ENCODE results near the gene IGF2R.

DNA sequence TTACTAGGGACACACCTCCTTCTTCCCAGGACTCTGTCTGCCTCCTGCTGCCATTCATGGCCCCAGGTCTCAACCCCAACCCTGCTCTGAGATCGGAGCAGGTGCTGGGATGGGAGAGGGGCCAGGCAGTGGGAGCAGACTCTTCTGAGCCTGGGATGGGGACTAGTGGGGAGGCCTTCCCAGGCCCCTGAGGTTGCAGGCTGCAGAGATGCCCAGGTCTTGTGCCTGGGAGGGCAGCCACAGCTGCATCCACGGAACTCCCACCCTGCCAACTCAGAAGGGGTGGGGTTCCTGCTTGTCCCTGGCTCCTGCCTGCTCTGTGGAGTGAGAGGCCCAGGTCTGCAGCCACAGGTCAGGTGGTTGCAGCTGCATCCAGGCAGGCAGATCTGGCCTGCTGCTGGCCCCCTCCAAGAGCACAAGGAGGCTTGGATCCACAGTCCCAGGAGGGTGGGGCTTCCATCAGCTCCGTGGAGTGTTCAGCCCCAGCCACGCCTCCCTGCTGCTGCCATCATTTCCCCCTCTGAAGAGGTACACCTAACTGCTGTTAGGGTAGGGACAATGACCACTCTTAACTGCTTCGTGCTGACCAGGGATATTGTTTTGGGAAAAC is 149.8 kb downstream of the IGF2R start:
- TF ChIP-seq, protein P1, sequence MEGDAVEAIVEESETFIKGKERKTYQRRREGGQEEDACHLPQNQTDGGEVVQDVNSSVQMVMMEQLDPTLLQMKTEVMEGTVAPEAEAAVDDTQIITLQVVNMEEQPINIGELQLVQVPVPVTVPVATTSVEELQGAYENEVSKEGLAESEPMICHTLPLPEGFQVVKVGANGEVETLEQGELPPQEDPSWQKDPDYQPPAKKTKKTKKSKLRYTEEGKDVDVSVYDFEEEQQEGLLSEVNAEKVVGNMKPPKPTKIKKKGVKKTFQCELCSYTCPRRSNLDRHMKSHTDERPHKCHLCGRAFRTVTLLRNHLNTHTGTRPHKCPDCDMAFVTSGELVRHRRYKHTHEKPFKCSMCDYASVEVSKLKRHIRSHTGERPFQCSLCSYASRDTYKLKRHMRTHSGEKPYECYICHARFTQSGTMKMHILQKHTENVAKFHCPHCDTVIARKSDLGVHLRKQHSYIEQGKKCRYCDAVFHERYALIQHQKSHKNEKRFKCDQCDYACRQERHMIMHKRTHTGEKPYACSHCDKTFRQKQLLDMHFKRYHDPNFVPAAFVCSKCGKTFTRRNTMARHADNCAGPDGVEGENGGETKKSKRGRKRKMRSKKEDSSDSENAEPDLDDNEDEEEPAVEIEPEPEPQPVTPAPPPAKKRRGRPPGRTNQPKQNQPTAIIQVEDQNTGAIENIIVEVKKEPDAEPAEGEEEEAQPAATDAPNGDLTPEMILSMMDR (IDR thresholded peaks at IDR 0.05 in 4 of 5, conservative IDR thresholded peaks at IDR 0.05 in 1 of 5) = no peak
- TF ChIP-seq POLR2A (IDR thresholded peaks at IDR 0.05) = no peak

Data from gastrocnemius medialis (tissue), 4 donors.